WTC11 (cell line): Measurements from ENCODE around the gene PIGZ. TPM values are rescaled to one million over a fixed set of nuclear protein-coding genes. Genes with fewer than 3 reads are reported as not detected.

ENCODE experiments used
- GTF2I ChIP-seq: fragments of 250-450 bp; sonication (Bioruptor Pico); conservative IDR thresholded peaks from 2 replicates; pipeline ENCODE4 v1.4.0; 2021; ENCODE audit warnings: mild to moderate bottlenecking
- total RNA-seq: library from RNA; stranded (reverse); gene quantifications from 3 replicates; pipeline ENCODE4 v1.2.3, GENCODE V29; 2021
- TF ChIP-seq, protein P1 (sequence below): fragments of 250-450 bp; sonication (Bioruptor Pico); IDR thresholded peaks from 2 replicates; pipeline ENCODE4 v1.9.0; 2021; ENCODE audit warnings: mild to moderate bottlenecking, borderline replicate concordance
- TF ChIP-seq, protein P2 (sequence below): sonication (generic); formaldehyde crosslinking; IDR thresholded peaks from 2 replicates; pipeline ENCODE4 v1.8.0; 2023; ENCODE audit warnings: missing genetic modification reagents, mild to moderate bottlenecking, borderline replicate concordance

Gene PIGZ
- total RNA-seq, 1 experiment from 2014 or later, result 0.37 TPM

DNA sequence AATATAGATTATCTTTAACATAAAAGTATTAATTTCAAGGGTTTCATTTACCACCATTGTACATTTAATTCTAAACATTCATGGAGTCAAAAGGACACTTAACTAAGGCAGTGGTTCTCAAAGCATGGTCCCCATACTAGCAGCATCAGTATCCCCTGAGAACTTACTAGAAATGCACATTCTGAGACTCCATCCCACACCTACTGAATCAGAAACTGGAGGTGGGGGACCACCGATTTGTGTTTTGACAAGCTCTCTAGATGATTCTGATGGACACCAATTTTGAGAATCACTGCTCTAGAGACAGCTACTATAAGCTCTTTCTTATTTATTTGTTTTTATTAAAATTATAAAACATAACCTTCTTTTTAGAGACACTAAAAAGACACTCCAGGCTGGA is 66.9 kb downstream of the PIGZ start (continued):
- TF ChIP-seq, protein P1, sequence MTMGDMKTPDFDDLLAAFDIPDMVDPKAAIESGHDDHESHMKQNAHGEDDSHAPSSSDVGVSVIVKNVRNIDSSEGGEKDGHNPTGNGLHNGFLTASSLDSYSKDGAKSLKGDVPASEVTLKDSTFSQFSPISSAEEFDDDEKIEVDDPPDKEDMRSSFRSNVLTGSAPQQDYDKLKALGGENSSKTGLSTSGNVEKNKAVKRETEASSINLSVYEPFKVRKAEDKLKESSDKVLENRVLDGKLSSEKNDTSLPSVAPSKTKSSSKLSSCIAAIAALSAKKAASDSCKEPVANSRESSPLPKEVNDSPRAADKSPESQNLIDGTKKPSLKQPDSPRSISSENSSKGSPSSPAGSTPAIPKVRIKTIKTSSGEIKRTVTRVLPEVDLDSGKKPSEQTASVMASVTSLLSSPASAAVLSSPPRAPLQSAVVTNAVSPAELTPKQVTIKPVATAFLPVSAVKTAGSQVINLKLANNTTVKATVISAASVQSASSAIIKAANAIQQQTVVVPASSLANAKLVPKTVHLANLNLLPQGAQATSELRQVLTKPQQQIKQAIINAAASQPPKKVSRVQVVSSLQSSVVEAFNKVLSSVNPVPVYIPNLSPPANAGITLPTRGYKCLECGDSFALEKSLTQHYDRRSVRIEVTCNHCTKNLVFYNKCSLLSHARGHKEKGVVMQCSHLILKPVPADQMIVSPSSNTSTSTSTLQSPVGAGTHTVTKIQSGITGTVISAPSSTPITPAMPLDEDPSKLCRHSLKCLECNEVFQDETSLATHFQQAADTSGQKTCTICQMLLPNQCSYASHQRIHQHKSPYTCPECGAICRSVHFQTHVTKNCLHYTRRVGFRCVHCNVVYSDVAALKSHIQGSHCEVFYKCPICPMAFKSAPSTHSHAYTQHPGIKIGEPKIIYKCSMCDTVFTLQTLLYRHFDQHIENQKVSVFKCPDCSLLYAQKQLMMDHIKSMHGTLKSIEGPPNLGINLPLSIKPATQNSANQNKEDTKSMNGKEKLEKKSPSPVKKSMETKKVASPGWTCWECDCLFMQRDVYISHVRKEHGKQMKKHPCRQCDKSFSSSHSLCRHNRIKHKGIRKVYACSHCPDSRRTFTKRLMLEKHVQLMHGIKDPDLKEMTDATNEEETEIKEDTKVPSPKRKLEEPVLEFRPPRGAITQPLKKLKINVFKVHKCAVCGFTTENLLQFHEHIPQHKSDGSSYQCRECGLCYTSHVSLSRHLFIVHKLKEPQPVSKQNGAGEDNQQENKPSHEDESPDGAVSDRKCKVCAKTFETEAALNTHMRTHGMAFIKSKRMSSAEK (CRISPR knock-in tag), result no peak
- no peak for TF ChIP-seq GTF2I (CRISPR knock-in tag)
- TF ChIP-seq, protein P2, sequence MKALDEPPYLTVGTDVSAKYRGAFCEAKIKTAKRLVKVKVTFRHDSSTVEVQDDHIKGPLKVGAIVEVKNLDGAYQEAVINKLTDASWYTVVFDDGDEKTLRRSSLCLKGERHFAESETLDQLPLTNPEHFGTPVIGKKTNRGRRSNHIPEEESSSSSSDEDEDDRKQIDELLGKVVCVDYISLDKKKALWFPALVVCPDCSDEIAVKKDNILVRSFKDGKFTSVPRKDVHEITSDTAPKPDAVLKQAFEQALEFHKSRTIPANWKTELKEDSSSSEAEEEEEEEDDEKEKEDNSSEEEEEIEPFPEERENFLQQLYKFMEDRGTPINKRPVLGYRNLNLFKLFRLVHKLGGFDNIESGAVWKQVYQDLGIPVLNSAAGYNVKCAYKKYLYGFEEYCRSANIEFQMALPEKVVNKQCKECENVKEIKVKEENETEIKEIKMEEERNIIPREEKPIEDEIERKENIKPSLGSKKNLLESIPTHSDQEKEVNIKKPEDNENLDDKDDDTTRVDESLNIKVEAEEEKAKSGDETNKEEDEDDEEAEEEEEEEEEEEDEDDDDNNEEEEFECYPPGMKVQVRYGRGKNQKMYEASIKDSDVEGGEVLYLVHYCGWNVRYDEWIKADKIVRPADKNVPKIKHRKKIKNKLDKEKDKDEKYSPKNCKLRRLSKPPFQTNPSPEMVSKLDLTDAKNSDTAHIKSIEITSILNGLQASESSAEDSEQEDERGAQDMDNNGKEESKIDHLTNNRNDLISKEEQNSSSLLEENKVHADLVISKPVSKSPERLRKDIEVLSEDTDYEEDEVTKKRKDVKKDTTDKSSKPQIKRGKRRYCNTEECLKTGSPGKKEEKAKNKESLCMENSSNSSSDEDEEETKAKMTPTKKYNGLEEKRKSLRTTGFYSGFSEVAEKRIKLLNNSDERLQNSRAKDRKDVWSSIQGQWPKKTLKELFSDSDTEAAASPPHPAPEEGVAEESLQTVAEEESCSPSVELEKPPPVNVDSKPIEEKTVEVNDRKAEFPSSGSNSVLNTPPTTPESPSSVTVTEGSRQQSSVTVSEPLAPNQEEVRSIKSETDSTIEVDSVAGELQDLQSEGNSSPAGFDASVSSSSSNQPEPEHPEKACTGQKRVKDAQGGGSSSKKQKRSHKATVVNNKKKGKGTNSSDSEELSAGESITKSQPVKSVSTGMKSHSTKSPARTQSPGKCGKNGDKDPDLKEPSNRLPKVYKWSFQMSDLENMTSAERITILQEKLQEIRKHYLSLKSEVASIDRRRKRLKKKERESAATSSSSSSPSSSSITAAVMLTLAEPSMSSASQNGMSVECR, result no peak

Other genes with a start within 250 kb of the PIGZ start
- gene PAK2, start 229.0 kb downstream of the PIGZ start, total RNA-seq, result 47.3 to 50.7 TPM (median 50.0 TPM) in 3 replicates
- 25.0 to 30.8 TPM (median 26.2 TPM) in 3 replicates for gene SENP5, start 100.9 kb downstream of the PIGZ start, total RNA-seq
- gene NCBP2, start 26.3 kb downstream of the PIGZ start, total RNA-seq, result 96.5 to 100.0 TPM (median 96.9 TPM) in 3 replicates
- gene MELTF, start 61.0 kb upstream of the PIGZ start, total RNA-seq, result 7.3 to 9.5 TPM (median 8.7 TPM) in 3 replicates